ENCODE results near the gene DACT1.

DACT1 gene

GRCh38 chr14:58660407-58660806, 22.6 kb downstream of the DACT1 start:
- DNase-seq (ENCODE audit: extremely low spot score): no peak
- no peak for TF ChIP-seq CTBP1 (IDR thresholded peaks at IDR 0.05; ENCODE audit: borderline replicate concordance)
- POLR2A ChIA-PET: no interaction called here
- CTCF ChIA-PET: no interaction called here

GRCh38 chr14:58662018-58662417, 24.3 kb downstream of the DACT1 start:
- CTCF ChIA-PET: interaction anchor here (0.6 kb wide), 1 partner anchor 158 kb away, joined by 3 read pairs; no protein-coding TSS in a partner anchor
- no peak for DNase-seq (ENCODE audit: extremely low spot score)
- TF ChIP-seq CTBP1 (IDR thresholded peaks at IDR 0.05; ENCODE audit: borderline replicate concordance): no peak
- no peak for TF ChIP-seq ZNF384 (IDR thresholded peaks at IDR 0.05)
- TF ChIP-seq L3MBTL2 (conservative IDR thresholded peaks at IDR 0.05): no peak
- TF ChIP-seq HDGF (IDR thresholded peaks at IDR 0.05; ENCODE audit: borderline replicate concordance): no peak
- TF ChIP-seq FOXM1 (IDR thresholded peaks at IDR 0.05; ENCODE audit: borderline replicate concordance): no peak
- no peak for TF ChIP-seq SUZ12 (IDR thresholded peaks at IDR 0.05)
- no peak for TF ChIP-seq FOXK2 (IDR thresholded peaks at IDR 0.05)
- no peak for TF ChIP-seq FOXA1 (IDR thresholded peaks at IDR 0.05)
- no peak for TF ChIP-seq NFRKB (IDR thresholded peaks at IDR 0.05)
- no peak for TF ChIP-seq BHLHE40 (IDR thresholded peaks at IDR 0.05; ENCODE audit: borderline replicate concordance)
- no peak for TF ChIP-seq TARDBP (IDR thresholded peaks at IDR 0.05)
- TF ChIP-seq ELF4 (IDR thresholded peaks at IDR 0.05): no peak
- no peak for TF ChIP-seq PKNOX1 (IDR thresholded peaks at IDR 0.05)
- no peak for TF ChIP-seq ARNT (IDR thresholded peaks at IDR 0.05)
- TF ChIP-seq SP1 (IDR thresholded peaks at IDR 0.05): no peak
- no peak for TF ChIP-seq LEF1 (IDR thresholded peaks at IDR 0.05; ENCODE audit: borderline replicate concordance)
- POLR2A ChIA-PET: interaction anchor here (1.2 kb wide), 1 partner anchor 23 kb away, joined by 3 read pairs; no protein-coding TSS in a partner anchor

- no peak for DNase-seq (ENCODE audit: extremely low spot score)
- TF ChIP-seq FOXK2 (IDR thresholded peaks at IDR 0.05) (no peak), FOXA1 (IDR thresholded peaks at IDR 0.05) (no peak), ELF4 (IDR thresholded peaks at IDR 0.05) (no peak), SUZ12 (IDR thresholded peaks at IDR 0.05) (no peak), ZNF384 (IDR thresholded peaks at IDR 0.05) (no peak), SP1 (IDR thresholded peaks at IDR 0.05) (no peak), BHLHE40 (IDR thresholded peaks at IDR 0.05; ENCODE audit: borderline replicate concordance) (no peak), LEF1 (IDR thresholded peaks at IDR 0.05; ENCODE audit: borderline replicate concordance) (no peak), L3MBTL2 (conservative IDR thresholded peaks at IDR 0.05) (no peak), HDGF (IDR thresholded peaks at IDR 0.05; ENCODE audit: borderline replicate concordance) (no peak), TARDBP (IDR thresholded peaks at IDR 0.05) (no peak), CTBP1 (IDR thresholded peaks at IDR 0.05; ENCODE audit: borderline replicate concordance) (no peak), FOXM1 (IDR thresholded peaks at IDR 0.05; ENCODE audit: borderline replicate concordance) (no peak), PKNOX1 (IDR thresholded peaks at IDR 0.05) (no peak)
- ChIA-PET POLR2A (no interaction called here), CTCF (no interaction called here)
These were observed 25.0 kb downstream of the DACT1 start for GRCh38 chr14:58662759-58663158.

- ChIA-PET POLR2A (no interaction called here), CTCF (no interaction called here)
These were observed 25.8 kb downstream of the DACT1 start for GRCh38 chr14:58663494-58664111.

GRCh38 chr14:58665773-58666500, 28.2 kb downstream of the DACT1 start:
- CTCF ChIA-PET: interaction anchor here (0.7 kb wide), 1 partner anchor 343 kb away, joined by 9 read pairs; no protein-coding TSS in a partner anchor

More at GRCh38 chr14:58663494-58664111, 25.8 kb downstream of the DACT1 start:
- DNase-seq (ENCODE audit: extremely low spot score): no peak
- TF ChIP-seq ELF4 (IDR thresholded peaks at IDR 0.05) (no peak), ZNF384 (IDR thresholded peaks at IDR 0.05) (no peak), HDGF (IDR thresholded peaks at IDR 0.05; ENCODE audit: borderline replicate concordance) (no peak), ARNT (IDR thresholded peaks at IDR 0.05) (no peak), NFRKB (IDR thresholded peaks at IDR 0.05) (no peak), BHLHE40 (IDR thresholded peaks at IDR 0.05; ENCODE audit: borderline replicate concordance) (no peak), FOXA1 (IDR thresholded peaks at IDR 0.05) (no peak), TARDBP (IDR thresholded peaks at IDR 0.05) (no peak), SP1 (IDR thresholded peaks at IDR 0.05) (no peak), L3MBTL2 (conservative IDR thresholded peaks at IDR 0.05) (no peak), PKNOX1 (IDR thresholded peaks at IDR 0.05) (no peak), FOXK2 (IDR thresholded peaks at IDR 0.05) (no peak), FOXM1 (IDR thresholded peaks at IDR 0.05; ENCODE audit: borderline replicate concordance) (no peak), SUZ12 (IDR thresholded peaks at IDR 0.05) (no peak), CTBP1 (IDR thresholded peaks at IDR 0.05; ENCODE audit: borderline replicate concordance) (no peak), LEF1 (IDR thresholded peaks at IDR 0.05; ENCODE audit: borderline replicate concordance) (no peak)

More at GRCh38 chr14:58665773-58666500, 28.2 kb downstream of the DACT1 start:
- no peak for TF ChIP-seq TARDBP (IDR thresholded peaks at IDR 0.05)
- TF ChIP-seq FOXK2 (IDR thresholded peaks at IDR 0.05): no peak
- TF ChIP-seq PKNOX1 (IDR thresholded peaks at IDR 0.05): no peak
- no peak for TF ChIP-seq FOXA1 (IDR thresholded peaks at IDR 0.05)
- no peak for TF ChIP-seq NFRKB (IDR thresholded peaks at IDR 0.05)
- no peak for TF ChIP-seq LEF1 (IDR thresholded peaks at IDR 0.05; ENCODE audit: borderline replicate concordance)
- no peak for TF ChIP-seq ELF4 (IDR thresholded peaks at IDR 0.05)
- no peak for TF ChIP-seq CTBP1 (IDR thresholded peaks at IDR 0.05; ENCODE audit: borderline replicate concordance)
- TF ChIP-seq FOXM1 (IDR thresholded peaks at IDR 0.05; ENCODE audit: borderline replicate concordance): no peak
- TF ChIP-seq L3MBTL2 (conservative IDR thresholded peaks at IDR 0.05): no peak
- TF ChIP-seq SP1 (IDR thresholded peaks at IDR 0.05): no peak
- TF ChIP-seq ARNT (IDR thresholded peaks at IDR 0.05): no peak
- no peak for TF ChIP-seq HDGF (IDR thresholded peaks at IDR 0.05; ENCODE audit: borderline replicate concordance)
- no peak for DNase-seq (ENCODE audit: extremely low spot score)
- POLR2A ChIA-PET: no interaction called here
